NT2/D1 (cell line): ENCODE results near the gene TEX101.

ENCODE experiments used
- SUZ12 ChIP-seq: IDR thresholded peaks from 2 replicates; pipeline ENCODE4 v1.6.1; 2011; ENCODE audit not compliant: insufficient read length, insufficient read depth; ENCODE audit errors: extremely low read depth
- YY1 ChIP-seq: IDR thresholded peaks from 2 replicates; pipeline ENCODE4 v1.6.1; 2011; ENCODE audit not compliant: insufficient read length, insufficient read depth
- ZNF274 ChIP-seq: IDR thresholded peaks from 2 replicates; pipeline ENCODE4 v1.6.1; 2011; ENCODE audit warnings: mild to moderate bottlenecking, low read depth, low read length

DNA sequence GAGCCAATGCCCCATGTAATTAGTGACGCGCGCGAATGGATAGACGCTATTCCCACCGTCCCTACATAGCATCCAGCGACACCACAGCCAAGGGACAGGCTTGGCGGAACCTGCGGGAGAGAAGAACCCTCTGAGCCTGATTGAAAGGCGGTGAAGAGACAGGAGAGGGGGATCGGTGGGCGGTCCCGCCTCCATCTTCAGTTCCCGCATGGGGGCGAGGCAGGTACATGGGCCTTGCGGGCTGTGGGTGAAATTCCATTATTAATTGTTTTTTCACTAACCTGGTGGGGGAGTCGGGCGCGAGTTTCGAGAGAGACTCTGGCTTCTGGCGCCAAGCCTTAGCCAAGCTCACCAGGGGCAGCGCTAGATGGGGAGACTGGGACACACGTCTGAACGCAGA is 8.4 kb upstream of the TEX101 start:
- TF ChIP-seq YY1 (no peak), SUZ12 (no peak), ZNF274 (no peak)
